NOMO-1 treated with dmso at 0.1 percent for 144 hours (cell line): ENCODE data around the gene FAM151A.

Experiments
- DNase-seq: peaks from one replicate; lab custom pipeline; 2025; ENCODE audit not compliant: unreplicated experiment; lab: John Stamatoyannopoulos, UW

FAM151A gene

DNA sequence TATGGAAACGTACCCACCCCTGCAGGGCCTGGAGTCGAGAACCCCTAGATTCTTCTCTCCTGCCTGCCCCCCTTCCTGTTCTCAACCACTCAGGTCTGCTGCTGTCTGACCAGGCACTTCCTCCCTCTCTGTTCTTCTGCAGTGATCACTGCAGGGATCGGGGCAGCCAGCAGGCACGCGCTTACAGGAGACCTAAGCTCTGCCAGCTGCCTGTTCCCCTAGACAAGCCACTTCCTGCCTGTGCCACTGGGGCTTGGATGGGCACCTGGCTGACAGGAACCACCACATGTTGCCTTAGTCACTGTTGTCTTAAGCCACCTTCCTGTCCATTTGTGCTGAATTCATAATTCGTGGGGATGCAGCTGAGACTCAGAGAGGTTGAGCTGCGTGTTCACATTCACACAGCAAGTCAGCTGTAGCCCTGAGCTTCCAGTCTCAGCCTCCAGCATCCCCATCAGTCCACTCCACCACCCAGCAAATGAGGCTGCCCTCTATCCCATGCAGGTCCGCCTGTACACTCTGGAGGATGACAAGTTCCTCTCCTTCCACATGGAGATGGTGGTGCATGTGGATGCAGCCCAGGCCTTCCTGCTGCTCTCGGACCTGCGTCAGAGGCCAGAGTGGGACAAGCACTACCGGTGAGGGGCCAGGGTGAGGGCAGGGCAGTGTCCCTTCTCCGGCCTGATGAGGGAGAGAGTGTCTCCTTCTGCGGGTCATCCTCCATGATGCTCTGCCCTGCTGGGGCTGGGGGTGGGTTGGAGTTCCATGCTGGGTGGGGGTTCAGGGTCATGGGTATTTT, 18.6 kb downstream of the FAM151A start:
- no peak for DNase-seq

DNA sequence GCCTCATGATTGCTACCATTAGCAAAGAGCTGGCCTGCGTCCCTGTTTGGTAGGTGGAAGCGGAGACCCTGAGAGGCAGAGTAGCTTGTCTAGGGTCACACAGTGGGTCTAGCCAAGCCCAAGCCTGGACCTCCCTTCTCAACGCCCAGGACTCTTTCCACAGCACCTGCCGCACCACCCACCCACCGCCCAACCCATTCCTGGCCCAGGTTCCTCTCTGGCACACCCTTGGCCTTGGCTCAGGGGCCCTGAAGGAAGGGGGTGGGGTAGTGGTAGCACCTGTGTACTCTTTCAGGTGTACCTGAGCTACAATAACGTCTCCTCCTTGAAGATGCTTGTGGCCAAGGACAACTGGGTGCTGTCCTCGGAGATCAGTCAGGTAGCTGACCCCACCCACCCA, 19.3 kb downstream of the FAM151A start:
- DNase-seq: no peak

DNA sequence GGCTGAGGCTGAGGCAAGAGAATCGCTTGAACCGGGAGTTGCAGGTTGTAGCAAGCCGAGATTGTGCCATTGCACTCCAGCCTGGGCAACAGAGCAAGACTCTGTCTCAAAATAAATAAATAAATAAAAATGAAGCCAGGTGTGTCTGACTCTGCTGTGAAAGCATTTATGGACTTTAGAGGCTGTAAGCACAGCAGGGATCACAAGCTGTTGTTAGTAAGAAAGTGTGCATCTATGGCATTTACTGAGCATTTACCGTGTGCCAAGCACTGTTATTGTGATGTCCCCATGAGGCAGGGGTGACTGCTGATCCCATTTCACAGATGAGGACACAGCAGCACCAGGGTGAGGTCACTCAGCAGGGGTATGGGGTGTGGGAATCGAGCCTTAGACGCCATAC, 20.1 kb downstream of the FAM151A start:
- DNase-seq: no peak

DNA sequence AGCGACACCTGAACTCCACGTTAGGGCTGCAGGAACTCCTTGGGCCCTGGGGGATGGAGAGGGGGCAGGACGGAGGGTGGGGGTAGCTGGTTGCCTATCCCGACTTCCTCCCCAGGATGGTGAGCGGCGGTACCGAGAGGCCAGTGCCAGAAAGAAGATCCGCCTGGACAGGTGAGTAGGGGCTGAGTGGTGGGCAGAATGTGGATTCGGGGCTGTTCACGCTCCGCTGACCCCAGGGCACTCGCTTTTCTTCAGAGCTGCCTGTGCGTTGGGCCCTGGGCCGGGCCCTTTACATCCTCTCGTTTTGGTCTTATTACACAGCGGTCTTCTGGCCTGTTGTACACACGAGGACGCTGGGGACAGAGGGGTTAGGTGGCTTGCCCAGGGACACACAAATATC, 20.8 kb downstream of the FAM151A start:
- DNase-seq: no peak

DNA sequence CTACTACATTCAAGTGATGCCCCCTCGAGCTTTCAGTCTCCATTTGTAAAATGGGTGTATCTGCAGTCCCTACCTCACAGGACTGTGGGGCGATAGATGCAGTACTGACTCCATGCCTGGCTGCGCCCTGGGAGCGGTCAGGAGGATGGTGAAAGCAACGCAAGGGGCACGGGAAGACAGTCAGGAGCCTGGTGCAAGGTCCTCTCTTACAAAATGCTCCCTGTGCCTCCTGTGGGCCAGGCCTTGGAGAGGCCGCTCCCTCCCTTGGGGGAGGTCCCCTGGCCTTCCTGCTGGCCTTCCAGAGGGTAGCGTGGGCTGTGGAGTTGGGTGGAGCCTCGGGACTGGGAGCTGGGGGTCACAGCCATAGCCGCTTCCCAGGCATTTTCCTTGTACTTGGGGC, 21.6 kb downstream of the FAM151A start:
- no peak for DNase-seq

DNA sequence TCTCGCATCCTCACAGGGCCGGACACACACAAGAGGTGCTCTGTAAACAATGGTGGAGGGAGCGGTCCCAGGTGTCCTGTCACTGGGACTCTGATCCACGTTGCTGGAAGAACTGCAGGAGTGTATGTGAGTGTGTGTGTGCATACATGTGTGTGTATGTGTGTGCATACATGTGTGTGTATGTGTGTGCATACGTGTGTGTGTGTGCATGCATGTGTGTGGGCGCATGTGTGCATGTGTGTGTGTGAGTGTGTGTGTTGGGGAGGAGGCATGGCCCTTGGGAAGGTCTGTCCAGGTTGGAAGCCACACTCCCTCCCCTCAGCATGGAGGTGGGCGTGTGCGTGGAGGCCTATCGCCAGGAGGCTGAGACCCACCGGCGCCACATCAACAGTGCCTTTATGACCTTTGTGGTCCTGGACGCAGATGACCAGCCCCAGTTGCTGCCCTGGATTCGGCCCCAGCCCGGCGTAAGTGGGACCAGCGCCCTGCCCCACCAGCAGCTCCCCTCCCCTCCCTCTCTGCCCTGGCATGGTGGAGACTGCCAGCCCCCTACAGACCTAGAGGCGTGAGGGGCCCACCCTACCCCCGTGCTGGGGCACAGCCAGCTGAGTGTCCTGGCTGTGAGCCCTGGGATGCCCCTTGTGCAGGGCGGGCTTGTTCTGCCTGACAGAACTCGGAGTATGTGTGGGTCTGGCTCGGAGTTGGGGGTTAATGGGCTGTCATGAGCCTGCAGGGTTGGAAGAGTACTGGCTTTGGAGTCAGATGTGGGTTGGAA, 22.2 kb downstream of the FAM151A start:
- DNase-seq: no peak

DNA sequence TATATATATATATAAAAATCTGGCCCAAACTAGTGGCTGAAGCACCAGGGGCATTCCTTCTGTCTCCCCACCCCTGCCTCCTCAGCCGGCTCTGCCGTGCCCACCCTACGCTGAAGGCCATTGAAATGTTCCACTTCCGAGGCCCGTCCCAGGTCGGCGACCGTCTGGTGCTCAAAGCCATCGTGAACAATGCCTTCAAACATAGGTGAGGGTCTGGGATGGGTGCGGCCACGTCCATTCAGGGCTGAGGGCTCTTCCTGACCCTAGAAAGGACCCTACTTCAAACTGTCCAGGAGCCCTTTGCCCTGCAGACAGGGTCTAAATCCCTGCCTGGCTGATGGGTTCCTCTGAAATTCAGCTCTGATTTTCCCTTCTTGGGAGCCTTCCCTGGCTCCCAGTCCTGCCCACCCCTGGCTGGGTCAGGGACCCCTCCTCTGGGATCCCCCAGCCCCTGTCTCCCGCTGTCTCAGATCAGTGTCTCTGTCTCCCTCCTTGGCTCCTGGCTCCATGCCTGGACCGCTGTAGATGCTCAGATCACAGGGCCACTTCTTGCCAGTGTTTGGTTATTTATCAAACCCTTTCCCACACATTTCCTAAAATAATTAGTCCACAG, 24.0 kb downstream of the FAM151A start:
- DNase-seq: no peak

DNA sequence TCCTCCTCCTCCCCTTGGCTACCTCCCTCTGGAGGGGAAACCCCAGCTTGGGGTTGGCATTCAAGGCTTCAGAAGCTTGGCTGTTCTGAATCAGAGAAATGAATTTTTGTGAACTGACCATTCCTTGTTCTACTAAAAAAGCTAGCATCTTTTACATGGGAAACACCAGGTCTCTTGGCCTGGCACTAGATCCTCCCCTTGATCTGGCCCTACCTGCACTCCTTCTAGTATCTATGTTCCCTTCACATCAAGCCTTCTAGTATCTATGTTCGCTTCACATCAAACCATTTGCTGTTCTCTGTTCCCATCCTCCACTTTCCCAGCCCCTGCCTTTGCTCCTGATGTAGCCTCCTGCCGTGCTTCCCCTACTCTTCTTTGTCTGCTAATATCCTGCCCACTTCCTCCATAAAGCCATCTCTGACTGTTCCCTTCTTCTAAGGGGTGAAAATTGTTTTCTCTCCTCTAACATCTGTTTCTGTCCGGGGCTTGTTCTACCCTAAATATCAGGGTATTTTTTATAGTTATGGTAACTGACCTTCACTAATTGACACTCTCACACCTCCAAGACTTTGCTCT, 25.8 kb downstream of the FAM151A start:
- no peak for DNase-seq

DNA sequence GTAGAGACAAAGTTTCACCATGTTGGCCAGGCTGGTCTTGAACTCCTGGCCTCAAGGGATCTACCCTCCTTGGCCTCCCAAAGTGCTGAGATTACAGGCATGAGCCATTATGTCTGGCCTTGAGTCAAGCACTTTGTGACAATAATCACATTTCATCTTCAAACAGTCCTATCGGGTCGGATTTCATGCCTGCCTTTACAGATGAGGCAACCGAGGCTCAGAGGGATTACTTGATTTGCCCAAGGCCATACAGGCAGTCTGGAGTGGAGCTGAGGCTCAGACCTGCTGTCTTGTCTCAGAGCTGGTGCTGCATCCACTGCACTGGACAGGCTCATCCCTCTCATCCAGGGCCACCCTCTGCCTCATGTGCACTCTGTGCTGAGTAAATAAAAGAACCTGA, 26.6 kb downstream of the FAM151A start:
- DNase-seq: no peak

DNA sequence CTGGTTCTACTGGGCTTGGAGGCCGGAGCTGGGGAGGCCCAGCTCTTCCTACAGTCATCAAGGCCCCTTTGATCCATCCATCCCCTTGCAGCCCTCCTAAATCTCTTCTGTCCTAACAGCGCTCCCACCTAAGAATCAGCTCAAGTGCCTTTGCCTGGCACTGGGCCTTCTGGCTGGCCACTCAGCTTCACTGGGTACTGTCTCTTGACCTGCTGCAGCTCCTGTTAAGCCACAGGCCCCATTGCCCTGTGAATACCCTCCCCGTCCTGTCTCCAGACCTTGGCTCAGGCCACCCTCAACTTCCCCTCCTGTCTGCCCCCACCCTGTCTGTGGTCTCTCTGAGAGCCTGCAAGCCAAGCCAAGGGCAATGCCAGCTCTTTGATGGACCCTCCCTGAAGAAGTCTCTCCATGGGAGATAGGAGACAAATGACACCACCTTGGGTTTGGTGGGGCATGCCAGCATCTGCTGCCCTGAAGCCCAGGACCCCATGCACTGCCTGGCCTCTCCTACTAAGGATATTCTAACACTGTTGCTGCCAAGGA, 27.3 kb downstream of the FAM151A start:
- DNase-seq: no peak

DNA sequence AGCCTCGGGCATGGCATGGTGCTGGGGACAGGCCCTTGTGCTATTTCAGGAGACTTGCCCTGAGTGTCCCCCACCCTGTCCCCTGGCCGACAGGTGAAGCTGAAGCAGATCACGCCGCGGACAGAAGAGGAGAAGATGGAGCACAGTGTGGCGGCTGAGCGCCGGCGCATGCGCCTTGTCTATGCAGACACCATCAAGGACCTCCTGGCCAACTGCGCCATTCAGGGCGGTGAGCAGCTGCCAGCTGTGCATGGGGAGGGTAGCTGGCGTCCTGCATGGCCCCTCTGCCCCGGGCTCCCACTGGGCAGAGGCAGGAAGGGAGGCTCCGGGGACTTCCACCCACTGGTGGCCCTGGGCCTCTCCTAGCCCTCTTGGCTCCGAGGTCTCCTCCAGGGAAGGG, 28.9 kb downstream of the FAM151A start:
- no peak for DNase-seq

DNA sequence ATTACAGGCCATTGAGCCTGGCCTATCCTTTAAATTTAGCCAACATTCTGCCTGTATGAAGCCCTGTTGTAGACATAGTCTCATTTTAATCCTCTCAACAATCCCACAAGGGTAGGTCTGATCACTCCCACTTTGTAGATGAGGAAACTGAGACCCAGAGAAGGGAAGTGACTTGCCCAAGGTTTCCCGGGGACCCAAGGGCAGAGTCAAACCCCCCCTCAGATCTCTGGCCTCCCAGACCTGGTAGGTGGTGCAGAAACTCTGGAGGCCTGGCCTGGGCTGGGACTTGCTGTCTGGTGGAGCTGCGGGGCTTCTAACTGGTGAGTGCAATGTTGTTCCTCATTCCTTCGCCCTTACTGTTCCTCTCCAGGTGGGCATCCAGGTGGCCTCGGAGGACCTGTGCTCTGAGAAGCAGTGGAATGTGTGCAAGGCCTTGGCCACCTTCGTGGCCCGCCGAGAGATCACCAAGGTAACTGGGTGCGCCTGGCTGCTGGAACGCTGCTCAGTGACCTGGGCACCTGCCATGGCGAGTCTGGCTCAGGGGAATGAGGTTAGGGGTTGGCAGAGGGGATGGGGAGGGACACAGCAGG, 29.7 kb downstream of the FAM151A start:
- no peak for DNase-seq

DNA sequence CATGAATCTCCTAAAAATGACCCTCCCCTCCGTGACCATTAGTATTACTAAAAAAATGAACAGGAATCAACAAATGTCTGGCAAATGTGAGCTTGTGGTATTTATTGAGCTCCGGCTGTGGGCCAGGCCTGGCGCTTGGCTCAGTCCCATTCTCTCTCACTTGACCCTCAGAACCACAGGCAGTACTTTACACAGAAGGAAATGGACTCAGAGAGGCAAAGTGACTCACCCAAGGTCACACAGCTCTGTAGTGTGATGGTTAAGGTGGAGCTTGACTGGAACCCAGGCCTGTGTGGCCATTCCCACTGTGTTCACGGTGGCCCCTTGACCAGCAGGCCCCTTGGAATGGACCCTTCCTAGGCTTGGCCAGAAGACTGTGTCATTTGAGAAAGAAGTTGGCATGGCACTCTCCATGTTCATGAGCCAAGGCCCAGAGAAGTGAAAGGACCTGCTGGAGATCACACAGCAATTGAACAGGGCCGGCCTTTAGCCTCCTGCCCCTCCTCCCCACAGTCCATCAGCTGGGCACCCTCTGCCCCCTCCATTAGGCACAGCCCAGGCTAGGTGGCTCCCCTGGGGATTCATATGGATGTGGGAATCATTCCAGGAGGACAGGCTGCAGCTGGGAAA, 32.1 kb downstream of the FAM151A start:
- no peak for DNase-seq

DNA sequence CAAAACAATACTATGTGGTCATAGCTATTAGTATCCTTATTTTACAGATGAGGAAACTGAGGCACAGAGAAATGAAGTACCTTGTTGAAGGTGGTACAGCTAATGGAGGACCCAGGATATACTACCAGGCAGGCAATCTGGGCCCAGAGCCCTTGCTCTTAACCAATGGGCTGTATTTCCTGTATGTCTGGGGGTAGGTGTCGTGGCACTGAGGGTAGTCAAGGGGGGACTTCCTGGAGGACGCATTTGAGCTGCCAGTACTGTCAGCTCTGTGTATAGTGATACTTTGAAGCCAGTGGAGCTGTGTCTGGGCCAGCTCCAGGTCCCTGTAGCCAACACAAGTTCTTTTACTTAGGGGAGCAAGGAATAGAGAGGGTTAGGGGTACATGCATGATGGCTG, 34.9 kb downstream of the FAM151A start:
- no peak for DNase-seq

DNA sequence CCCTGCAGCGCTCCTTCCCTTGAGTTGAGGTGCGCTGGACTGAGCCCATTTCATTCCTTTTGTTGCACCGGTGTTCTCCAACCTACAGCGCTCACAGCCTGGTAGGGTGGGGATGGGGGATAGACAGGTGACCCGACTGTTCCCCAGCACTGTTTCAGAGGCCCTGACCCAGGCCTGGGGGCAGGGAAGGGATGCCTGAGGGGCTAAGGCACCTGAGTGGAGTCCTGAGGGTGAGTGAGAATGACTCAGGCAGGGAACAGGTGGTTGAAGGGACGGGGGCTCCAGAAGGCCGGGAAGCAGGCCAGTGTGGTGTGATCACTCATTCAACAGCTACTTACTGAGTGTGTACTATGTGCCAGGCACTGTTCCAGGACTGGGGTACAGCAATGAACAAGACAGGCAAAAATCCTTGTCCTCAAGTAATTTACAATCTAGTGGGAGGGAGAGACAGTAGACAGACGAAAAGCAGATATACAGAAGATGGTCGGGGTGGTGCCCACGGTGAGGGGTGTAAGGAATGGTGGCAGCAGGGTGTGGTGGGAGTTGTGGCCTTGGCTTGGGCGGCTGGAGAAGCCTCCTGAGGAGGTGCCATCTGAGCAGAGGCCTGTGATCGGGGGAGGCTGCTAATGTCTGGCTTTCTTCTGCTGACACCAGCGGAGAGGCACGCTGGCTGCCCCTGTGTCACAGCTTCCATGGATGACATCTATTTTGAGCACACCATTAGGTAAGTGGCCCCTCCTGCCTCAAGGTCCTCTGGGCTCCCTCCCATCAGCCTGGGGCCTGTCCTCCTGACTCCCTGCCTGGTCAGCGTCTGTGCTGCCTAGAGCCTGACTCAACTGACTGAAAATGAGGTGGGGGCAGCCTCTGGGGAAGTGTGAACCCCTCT, 37.9 kb downstream of the FAM151A start:
- DNase-seq: no peak

DNA sequence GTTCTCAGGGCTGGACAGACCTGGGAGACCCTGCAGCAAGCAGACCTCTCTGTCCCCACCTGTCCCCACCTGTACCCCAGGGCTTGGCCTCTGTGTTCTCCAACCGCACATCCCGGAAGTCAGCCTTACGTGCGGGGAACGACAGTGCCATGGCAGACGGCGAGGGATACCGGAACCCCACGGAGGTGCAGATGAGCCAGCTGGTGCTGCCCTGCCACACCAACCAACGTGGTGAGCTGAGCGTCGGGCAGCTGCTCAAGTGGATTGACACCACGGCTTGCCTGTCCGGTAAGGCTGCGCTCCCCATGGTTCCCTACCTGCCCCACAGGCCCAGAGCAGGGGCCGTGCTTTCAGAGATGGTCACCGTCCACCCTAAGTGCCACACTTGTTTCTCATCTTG, 38.8 kb downstream of the FAM151A start:
- no peak for DNase-seq

DNA sequence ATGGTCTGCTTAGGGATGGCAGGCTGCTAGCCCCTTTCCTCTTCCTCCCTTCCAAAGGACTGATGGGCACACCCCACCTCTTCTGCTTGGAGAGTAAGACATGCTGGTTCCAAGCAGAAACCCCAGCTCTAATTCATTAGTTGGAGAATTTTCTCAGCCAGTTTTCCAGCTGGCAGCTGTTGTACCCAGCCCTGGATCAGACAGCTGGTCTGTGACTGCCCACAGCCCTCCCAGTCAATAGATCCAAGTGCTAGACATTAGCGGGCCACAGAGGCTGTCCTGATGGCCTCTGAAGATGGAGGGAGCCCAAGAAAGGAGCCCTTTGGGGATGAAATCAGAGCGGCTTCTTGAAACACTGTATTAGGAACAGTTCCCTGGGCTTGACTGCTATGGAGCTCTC, 39.5 kb downstream of the FAM151A start:
- no peak for DNase-seq

DNA sequence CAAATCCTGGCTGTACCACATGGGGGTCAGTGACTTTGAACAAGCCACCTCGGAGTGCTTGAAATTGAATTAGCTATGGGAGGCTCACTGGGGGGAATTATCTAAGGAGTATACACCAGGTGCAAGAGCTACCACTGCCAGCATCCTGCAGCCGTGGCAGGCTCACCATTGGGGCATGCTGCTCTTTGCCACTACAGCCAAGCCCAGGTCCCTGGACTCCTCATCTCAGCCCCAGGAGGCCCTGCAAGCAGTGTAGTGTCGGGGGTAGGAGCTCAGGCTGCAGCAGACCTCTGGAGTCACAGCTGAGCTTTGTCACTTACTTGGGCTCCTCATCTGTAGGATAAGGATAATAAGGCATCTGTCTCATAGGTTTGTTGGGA, 40.0 kb downstream of the FAM151A start:
- no peak for DNase-seq

DNA sequence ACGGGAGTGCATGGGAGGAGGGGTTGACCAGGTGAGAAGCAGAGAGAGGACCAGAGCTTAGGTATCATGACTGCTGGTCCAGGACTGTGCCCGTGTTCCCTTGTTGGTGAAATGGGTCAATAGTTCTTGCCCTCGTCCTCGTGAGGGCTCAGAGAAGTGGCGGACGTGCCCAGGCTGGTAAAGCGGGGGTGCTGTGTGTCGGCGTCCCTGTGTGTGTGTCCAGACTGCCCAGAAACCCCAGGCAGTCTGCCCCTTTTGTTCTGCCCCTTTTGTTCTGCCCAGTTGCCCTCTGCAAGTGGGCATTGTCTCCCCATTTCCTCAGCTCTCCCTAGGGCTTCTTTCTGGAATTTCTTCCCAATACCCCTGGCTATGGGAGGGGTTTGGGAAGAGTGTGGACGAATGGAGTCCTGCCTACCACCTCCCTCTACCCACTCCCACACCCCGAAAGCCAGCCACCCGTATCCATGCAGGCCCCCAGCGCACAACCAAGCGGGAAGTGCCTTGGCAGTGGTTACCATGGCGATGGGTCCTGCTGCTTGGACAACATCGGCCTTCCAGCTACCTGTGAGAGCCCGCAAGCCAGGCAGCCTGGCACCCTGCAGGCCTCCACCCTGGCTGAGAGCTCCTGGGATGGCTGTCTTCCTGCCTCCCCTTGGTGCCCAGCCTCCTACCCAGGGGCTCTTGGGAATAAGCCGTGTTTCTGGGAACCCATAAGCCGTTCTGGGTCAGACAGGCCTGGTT, 40.6 kb downstream of the FAM151A start:
- no peak for DNase-seq
